Measurements from ENCODE around the gene KIDINS220. TPM values are rescaled to one million over a fixed set of nuclear protein-coding genes. Genes with fewer than 3 reads are reported as not detected.

Gene KIDINS220
- total RNA-seq, 1 donor from 2014 or later, result 26.9 TPM

GRCh38 chr2:8680822-8681760, 156.3 kb downstream of the KIDINS220 start:
- POLR2A ChIA-PET, result interaction anchor here (0.7 to 2.1 kb wide), 6 partner anchors 23 to 674 kb away, joined by 3 to 13 read pairs (median 4); no protein-coding TSS in a partner anchor
- DNase-seq, result no peak
- Mint-ChIP-seq H3K27ac (no peak overlapping the region), H3K9me3 (no peaks in the 10 kb centered on the region), H3K36me3 (ENCODE audit: low read depth) (no peaks in the 10 kb centered on the region), H3K27me3 (peaks cover 57% of the 10 kb centered on the region), H3K4me1 (peaks cover 54% of the 10 kb centered on the region), H3K4me3 (peak overlapping the region; percentile 72)
- TF ChIP-seq CTCF (IDR thresholded peaks at IDR 0.05), result no peak
- CTCF ChIA-PET, result interaction anchor here (0.8 to 1.8 kb wide), 4 partner anchors 156 to 1584 kb away, joined by 3 to 7 read pairs (median 4); no protein-coding TSS in a partner anchor
- no peak for ATAC-seq (ENCODE audit: low read depth)
- intact Hi-C loops (cut with micrococcal nuclease), result loop anchor here (2.0 to 10.0 kb wide), 7 partner anchors 98 to 1009 kb away; no protein-coding TSS in a partner anchor

- H3K27me3 Mint-ChIP-seq, result peaks cover 64% of the 10 kb centered on the region
- DNase-seq, result no peak
Observed at GRCh38 chr2:8679827-8680731, 157.3 kb downstream of the KIDINS220 start.

GRCh38 chr2:8679567-8679826, 157.9 kb downstream of the KIDINS220 start:
- H3K36me3 Mint-ChIP-seq (ENCODE audit: low read depth), result no peaks in the 10 kb centered on the region
- H3K4me1 Mint-ChIP-seq, result peaks cover 51% of the 10 kb centered on the region
- peak overlapping the region; percentile 46 for H3K27ac Mint-ChIP-seq
- intact Hi-C loops (cut with micrococcal nuclease), result no loop called here
- peaks cover 65% of the 10 kb centered on the region for H3K27me3 Mint-ChIP-seq
- no peak for DNase-seq
- H3K9me3 Mint-ChIP-seq, result peaks cover 5% of the 10 kb centered on the region
- ChIA-PET CTCF (interaction anchor here (0.9 kb wide), 1 partner anchor 1252 kb away, joined by 4 read pairs; no protein-coding TSS in a partner anchor), POLR2A (no interaction called here)
- no peak for ATAC-seq (ENCODE audit: low read depth)
- peak overlapping the region; percentile 50 for H3K4me3 Mint-ChIP-seq
- TF ChIP-seq CTCF (IDR thresholded peaks at IDR 0.05), result no peak

More at GRCh38 chr2:8679827-8680731, 157.3 kb downstream of the KIDINS220 start:
- CTCF ChIA-PET, result interaction anchor here (0.8 to 0.9 kb wide), 3 partner anchors 202 to 1583 kb away, joined by 3 to 4 read pairs (median 3); no protein-coding TSS in a partner anchor
- no peak for ATAC-seq (ENCODE audit: low read depth)
- intact Hi-C loops (cut with micrococcal nuclease), result loop anchor here (2.0 to 10.0 kb wide), 7 partner anchors 97 to 1008 kb away; no protein-coding TSS in a partner anchor
- POLR2A ChIA-PET, result interaction anchor here (0.7 kb wide), 1 partner anchor 22 kb away, joined by 3 read pairs; no protein-coding TSS in a partner anchor
- Mint-ChIP-seq H3K4me1 (peaks cover 54% of the 10 kb centered on the region), H3K9me3 (no peaks in the 10 kb centered on the region), H3K27ac (peak overlapping the region; percentile 46), H3K4me3 (peak overlapping the region; percentile 17), H3K36me3 (ENCODE audit: low read depth) (no peaks in the 10 kb centered on the region)
- TF ChIP-seq CTCF (IDR thresholded peaks at IDR 0.05), result no peak

Other genes with a start within 250 kb of the KIDINS220 start
- 6.4 and 8.1 TPM in 2 replicates for gene ID2, start 155.6 kb downstream of the KIDINS220 start, total RNA-seq
- 0.69 and 1.7 TPM in 2 replicates for gene MBOAT2, start 166.1 kb upstream of the KIDINS220 start, total RNA-seq